ENCODE results near the gene VPS8. TPM values are rescaled to one million over a fixed set of nuclear protein-coding genes. Genes with fewer than 3 reads are reported as not detected.

The VPS8 gene
- total RNA-seq, 1 donor, result 95.2 TPM

DNA sequence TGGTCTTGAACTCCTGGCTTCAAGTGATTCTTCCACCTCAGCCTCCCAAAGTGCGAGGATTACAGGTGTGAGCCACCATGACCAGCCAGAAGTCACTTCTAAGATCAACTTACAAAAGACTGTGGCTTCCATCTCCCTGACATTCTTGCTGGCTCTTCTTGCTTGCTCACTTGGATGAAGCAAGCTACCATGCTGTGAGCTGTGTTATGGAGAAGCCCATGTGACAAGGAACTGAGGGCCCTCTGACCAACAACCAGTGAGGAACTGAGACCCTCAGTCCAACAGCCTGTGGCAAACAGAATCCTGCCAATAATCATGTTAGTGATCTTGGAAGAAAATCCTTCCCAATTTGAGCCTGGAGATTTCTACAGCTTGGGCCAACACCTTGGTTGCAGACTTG, 7.2 kb upstream of the VPS8 start:
- peaks cover 4% of the 10 kb centered on the region for H3K27me3 ChIP-seq (ENCODE audit: insufficient read depth, low read length)
- H2AFZ ChIP-seq (ENCODE audit: low read length), result no peak overlapping the region
- no peak overlapping the region for H3K4me2 ChIP-seq (ENCODE audit: insufficient read depth, low read length)
- no peaks in the 10 kb centered on the region for H3K9me3 ChIP-seq (ENCODE audit: low read depth, low read length)
- DNase-seq (ENCODE audit: insufficient read length, low spot score, missing footprints), result no peak
- TF ChIP-seq, protein P1, sequence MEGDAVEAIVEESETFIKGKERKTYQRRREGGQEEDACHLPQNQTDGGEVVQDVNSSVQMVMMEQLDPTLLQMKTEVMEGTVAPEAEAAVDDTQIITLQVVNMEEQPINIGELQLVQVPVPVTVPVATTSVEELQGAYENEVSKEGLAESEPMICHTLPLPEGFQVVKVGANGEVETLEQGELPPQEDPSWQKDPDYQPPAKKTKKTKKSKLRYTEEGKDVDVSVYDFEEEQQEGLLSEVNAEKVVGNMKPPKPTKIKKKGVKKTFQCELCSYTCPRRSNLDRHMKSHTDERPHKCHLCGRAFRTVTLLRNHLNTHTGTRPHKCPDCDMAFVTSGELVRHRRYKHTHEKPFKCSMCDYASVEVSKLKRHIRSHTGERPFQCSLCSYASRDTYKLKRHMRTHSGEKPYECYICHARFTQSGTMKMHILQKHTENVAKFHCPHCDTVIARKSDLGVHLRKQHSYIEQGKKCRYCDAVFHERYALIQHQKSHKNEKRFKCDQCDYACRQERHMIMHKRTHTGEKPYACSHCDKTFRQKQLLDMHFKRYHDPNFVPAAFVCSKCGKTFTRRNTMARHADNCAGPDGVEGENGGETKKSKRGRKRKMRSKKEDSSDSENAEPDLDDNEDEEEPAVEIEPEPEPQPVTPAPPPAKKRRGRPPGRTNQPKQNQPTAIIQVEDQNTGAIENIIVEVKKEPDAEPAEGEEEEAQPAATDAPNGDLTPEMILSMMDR (IDR thresholded peaks at IDR 0.05; ENCODE audit: extremely low read depth, low read depth, low read length), result no peak
- peaks cover 16% of the 10 kb centered on the region for H3K4me1 ChIP-seq (ENCODE audit: insufficient read depth, low read length)
- H3K36me3 ChIP-seq (ENCODE audit: insufficient read depth, low read length), result no peaks in the 10 kb centered on the region
- H3K27ac ChIP-seq (ENCODE audit: low read depth, low read length), result no peak overlapping the region
- no peaks in the 10 kb centered on the region for H3K79me2 ChIP-seq (ENCODE audit: insufficient read depth, low read length)
- no peak overlapping the region for H3K4me3 ChIP-seq (ENCODE audit: insufficient read depth, low read length)
- H4K20me1 ChIP-seq (ENCODE audit: insufficient read depth, low read length), result no peaks in the 10 kb centered on the region

DNA sequence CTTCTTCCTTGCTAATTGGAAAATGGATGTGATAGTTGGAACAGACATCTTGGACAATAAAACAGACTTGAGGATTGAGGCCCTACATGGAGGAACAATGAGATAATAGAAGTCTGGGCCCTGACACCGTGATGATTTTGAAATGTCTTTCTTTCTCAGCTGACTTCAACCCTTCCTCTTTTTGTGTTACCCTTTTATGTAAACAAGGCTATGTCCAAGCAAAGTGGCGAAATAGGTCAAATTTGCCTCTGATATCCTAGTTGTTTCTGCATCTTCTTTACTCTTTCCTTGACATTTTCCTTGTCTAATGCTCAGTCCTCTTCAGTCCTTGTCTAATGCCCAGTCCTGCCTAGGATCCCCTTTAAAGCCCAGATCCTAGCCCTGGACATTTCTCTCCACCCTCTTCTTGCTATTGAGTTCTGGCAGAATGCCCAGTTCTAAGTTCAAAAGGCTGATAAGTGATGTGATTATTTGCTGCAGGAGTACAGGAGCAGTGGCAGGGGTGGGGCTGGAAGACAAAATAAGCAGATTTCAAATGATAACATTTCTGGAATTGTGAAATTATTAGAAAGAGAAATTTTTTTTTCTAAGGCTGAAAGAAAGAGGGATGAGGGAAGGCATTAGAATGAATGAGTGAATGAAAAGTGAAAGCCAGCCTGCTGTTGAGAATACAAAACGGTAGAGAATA, 6.5 kb upstream of the VPS8 start:
- H4K20me1 ChIP-seq (ENCODE audit: insufficient read depth, low read length), result no peaks in the 10 kb centered on the region
- H3K9me3 ChIP-seq (ENCODE audit: low read depth, low read length), result no peaks in the 10 kb centered on the region
- no peak for DNase-seq (ENCODE audit: insufficient read length, low spot score, missing footprints)
- H3K4me3 ChIP-seq (ENCODE audit: insufficient read depth, low read length), result no peak overlapping the region
- H3K4me1 ChIP-seq (ENCODE audit: insufficient read depth, low read length), result peaks cover 12% of the 10 kb centered on the region
- peaks cover 4% of the 10 kb centered on the region for H3K27me3 ChIP-seq (ENCODE audit: insufficient read depth, low read length)
- H3K36me3 ChIP-seq (ENCODE audit: insufficient read depth, low read length), result no peaks in the 10 kb centered on the region
- no peak overlapping the region for H3K27ac ChIP-seq (ENCODE audit: low read depth, low read length)
- no peak overlapping the region for H3K4me2 ChIP-seq (ENCODE audit: insufficient read depth, low read length)
- no peaks in the 10 kb centered on the region for H3K79me2 ChIP-seq (ENCODE audit: insufficient read depth, low read length)
- TF ChIP-seq, protein P1 (IDR thresholded peaks at IDR 0.05; ENCODE audit: extremely low read depth, low read depth, low read length), result no peak
- no peak overlapping the region for H2AFZ ChIP-seq (ENCODE audit: low read length)

DNA sequence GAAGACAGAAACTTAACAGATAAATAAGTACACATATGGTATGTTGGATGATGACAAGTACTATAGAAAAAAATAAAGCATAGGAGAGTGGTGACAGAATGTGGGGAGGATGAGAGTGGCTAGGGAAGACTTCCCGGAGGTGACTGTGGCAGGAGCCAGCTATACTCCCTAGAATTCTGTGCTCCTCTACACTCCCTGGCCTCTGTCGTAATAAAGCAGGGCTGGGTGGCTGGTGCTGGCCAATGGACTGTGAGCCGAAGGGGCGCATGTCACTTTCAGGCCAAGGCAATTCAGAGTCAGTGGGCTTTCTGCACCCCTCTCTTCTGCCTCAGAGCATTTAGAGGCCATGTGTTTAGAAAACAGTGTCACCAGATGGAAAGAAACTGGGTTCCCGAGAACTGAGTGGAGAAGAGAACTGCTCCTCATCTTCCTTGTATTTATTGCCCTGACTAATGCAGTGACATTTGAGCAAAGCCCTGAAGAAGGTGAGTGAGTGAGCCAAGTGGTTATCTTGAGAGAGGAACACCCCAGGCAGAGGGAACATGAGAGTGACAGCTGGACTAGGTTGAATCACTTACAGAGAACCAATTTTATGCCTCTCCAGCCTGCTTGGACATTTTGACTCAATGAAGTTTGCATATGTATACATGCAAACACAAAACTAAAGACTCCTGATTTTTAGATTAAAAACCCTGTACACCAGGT, 5.2 kb upstream of the VPS8 start:
- Histone ChIP-seq H4K20me1 (ENCODE audit: insufficient read depth, low read length) (no peaks in the 10 kb centered on the region), H3K4me2 (ENCODE audit: insufficient read depth, low read length) (no peak overlapping the region), H3K9me3 (ENCODE audit: low read depth, low read length) (no peaks in the 10 kb centered on the region), H3K27me3 (ENCODE audit: insufficient read depth, low read length) (peaks cover 4% of the 10 kb centered on the region), H3K4me1 (ENCODE audit: insufficient read depth, low read length) (peaks cover 3% of the 10 kb centered on the region), H2AFZ (ENCODE audit: low read length) (no peak overlapping the region), H3K27ac (ENCODE audit: low read depth, low read length) (no peak overlapping the region), H3K4me3 (ENCODE audit: insufficient read depth, low read length) (no peak overlapping the region), H3K79me2 (ENCODE audit: insufficient read depth, low read length) (no peaks in the 10 kb centered on the region), H3K36me3 (ENCODE audit: insufficient read depth, low read length) (no peaks in the 10 kb centered on the region)
- TF ChIP-seq, protein P1 (IDR thresholded peaks at IDR 0.05; ENCODE audit: extremely low read depth, low read depth, low read length), result no peak
- DNase-seq (ENCODE audit: insufficient read length, low spot score, missing footprints), result no peak

DNA sequence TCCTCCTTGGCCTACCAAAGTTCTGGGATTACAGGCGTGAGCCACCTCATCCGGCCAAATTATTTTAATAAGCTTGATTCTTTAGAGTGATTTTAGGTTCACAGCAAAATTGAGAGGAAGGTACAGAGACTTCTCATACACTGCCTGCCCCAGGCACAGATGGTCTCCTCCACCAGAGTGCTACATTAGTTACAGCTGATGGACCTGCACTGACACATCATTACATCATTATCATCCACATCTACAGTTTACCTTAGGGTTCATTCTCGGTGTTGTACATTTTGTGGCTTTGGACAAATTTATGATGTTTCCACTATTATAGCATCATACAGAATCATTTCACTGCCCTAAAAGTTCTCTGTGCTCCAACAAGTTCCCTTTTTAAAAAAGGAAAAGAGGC, 4.4 kb upstream of the VPS8 start:
- no peaks in the 10 kb centered on the region for H4K20me1 ChIP-seq (ENCODE audit: insufficient read depth, low read length)
- no peak overlapping the region for H3K4me3 ChIP-seq (ENCODE audit: insufficient read depth, low read length)
- H3K27ac ChIP-seq (ENCODE audit: low read depth, low read length), result no peak overlapping the region
- H3K79me2 ChIP-seq (ENCODE audit: insufficient read depth, low read length), result peaks cover 5% of the 10 kb centered on the region
- H3K27me3 ChIP-seq (ENCODE audit: insufficient read depth, low read length), result peaks cover 4% of the 10 kb centered on the region
- no peaks in the 10 kb centered on the region for H3K9me3 ChIP-seq (ENCODE audit: low read depth, low read length)
- TF ChIP-seq, protein P1 (IDR thresholded peaks at IDR 0.05; ENCODE audit: extremely low read depth, low read depth, low read length), result no peak
- peaks cover 5% of the 10 kb centered on the region for H3K4me1 ChIP-seq (ENCODE audit: insufficient read depth, low read length)
- no peak overlapping the region for H3K4me2 ChIP-seq (ENCODE audit: insufficient read depth, low read length)
- no peak overlapping the region for H2AFZ ChIP-seq (ENCODE audit: low read length)
- DNase-seq (ENCODE audit: insufficient read length, low spot score, missing footprints), result no peak
- no peaks in the 10 kb centered on the region for H3K36me3 ChIP-seq (ENCODE audit: insufficient read depth, low read length)
